HG03064 (cell line): ENCODE measurements around the gene SIDT2.
A peak's percentile ranks its signal among the peaks of the same experiment; 100 is the strongest.
"Not testable (repeated sequence)": the region's sequence is repeated elsewhere in the genome, so short reads cannot be mapped to it uniquely, and the experiment has no call there.

Experiments
- ATAC-seq: cut with Tn5 transposase; IDR thresholded peaks from one replicate; pipeline ENCODE4 v1.9.1; 2021; ENCODE audit warnings: low read depth; ENCODE audit not compliant: unreplicated experiment

The SIDT2 gene

DNA sequence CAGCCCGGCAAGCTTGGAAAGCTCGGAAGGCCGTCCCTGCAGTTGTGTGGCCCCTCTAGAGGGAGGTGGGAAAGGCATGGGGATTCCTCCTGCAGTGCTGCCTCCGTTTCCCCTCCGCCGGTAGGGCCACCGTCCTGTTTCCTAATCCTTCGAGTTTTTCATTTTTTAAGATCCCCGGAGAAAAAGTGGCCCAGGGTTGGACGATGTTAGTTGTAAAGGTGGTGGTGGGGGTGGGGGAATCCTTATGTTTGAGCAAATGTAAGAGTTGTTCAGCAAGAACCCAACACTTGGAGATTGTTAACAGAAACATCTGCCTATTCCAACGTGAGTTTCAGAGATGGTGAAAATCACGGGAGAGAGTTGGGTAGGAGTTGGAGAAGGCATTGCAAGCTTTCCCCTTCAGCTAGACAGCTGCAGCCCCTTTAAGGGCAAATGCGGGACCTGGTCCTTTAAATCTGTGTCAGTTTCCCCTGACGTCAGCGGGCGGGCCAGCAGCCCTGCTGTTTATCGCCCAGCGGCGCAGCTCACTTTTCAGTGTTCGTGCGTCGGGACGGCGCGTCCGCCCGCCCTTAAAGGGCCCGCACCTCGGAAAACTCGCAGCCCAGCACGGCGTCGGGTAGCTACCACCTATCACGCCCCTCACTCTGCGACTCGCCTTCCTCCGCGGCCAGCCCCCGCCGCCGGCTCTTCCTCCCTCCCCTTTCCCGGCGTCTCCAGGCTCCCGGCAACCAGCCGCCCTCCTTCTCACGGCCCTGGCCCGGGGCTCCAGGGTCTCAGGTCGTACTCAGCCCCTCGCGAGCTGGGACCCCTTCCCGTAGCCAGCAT lies at the start of gene SIDT2:
Gene SIDT2 (plus strand): TSS at position 534 of the 825 bp plus-strand sequence. CDS start 521 bp downstream, outside the sequence.
- ATAC-seq = peak; percentile 83

DNA sequence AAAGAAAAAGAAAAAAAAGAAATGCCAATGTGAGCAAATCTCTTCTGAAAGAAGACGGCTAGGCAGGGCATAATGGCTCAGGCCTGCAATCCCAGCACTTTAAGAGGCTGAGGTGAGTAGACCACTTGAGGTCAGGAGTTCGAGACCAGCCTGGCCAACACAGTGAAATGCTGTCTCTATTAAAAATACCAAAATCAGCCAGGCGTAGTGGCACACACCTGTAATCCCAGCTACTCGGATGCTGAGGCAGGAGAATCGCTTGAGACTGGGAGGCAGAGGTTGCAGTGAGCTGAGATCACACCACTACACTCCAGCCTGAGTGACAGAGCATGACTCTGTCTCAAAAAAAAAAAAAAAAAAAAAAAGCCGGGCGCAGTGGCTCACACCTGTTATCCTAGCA lies 48.1 kb upstream of the SIDT2 start:
- ATAC-seq = not testable (repeated sequence)

DNA sequence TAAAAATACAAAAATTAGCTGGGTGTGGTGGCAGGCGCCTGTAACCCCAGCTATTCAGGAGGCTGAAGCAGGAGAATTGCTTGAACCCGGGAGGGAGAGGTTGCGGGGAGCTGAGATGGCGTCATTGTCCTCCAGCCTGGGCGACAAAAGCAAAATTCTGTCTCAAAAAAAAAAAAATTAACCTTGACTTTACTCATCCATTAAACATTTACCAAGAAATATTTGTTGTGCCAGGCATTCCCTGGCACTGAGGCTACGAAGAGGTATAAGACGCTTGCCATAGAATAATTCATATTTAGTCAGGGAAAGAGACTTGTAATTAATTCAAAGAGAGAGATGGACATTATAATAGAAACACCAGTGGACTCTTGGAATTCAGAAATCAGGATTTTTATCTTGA lies 47.7 kb upstream of the SIDT2 start:
- ATAC-seq = no peak

DNA sequence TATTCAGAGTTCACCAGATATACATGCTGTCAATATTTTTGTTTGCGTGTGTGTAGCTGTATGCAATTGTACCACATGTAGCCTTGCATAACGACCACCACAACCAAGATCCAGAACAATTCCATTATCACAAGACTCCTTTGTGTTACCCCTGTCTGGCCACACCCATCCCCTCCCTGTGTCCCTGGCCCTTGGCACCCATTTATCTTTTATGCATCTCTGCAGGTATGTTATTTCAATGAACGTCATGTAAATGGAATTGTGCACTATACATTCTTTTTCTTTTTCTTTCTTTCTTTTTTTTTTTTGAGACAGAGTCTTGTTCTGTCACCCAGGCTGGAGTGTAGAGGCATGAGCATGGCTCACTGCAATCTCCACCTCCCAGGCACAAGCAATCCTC lies 44.1 kb upstream of the SIDT2 start:
- no peak for ATAC-seq

DNA sequence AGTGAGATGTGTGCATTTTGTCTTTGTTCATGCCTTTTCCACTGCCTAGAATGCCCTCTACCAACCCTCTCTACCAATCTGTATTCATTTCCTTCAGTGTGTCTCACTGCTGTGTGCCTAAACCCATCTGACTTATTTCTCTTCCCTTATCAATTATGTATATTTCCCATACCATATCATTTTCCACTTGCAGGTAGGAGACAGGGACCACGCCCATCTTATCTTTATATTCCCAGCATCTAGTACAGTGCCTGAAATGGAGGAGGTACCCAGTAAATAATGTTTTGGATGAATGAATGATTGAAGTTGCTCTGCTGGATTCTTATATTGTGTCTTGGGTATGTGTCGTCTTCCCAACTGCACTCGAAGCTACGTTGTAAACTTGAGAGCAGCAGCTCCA lies 43.6 kb upstream of the SIDT2 start:
- not testable (repeated sequence) for ATAC-seq

DNA sequence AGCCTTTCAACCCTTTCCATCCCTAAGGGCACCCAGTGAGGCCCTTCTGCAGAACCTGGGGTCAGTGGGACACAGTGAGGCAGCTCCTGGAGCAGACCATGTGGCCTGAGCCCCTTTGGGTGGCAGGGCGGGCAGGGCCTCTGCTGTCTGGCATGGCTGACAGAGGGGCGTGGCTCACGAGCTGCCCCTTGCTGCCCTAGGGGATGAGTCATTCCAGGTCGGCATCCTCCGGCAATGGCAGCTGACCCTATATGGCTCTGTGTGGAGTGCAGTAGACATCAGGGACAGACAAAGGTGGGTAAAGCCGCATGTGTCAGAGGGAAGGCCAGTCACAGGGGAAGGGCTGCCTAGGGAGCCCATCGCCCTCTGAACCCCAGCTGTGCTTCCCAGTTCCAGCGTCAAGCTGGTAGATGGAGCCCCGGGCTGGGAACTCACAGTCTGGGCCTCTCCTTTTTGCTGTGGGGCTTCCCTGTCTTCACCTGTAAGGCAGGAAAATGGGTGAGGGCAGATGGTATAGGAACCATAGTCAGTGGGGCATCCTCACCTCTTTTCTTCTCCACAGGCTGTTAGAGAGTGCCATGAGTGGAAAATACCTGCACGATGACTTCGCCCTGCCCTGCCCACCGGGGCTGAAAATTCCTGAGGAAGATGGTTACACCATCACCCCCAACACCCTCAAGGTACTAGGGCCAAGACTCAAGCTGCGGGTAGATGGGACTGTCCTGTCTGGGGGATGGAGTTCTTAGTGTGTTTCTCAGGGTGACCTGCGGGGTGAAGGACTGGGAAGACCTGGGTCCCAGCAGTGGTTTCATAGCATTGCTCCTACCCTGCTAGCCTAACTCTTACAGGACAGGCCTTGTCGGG lies 41.1 kb upstream of the SIDT2 start:
- ATAC-seq = not testable (repeated sequence)

DNA sequence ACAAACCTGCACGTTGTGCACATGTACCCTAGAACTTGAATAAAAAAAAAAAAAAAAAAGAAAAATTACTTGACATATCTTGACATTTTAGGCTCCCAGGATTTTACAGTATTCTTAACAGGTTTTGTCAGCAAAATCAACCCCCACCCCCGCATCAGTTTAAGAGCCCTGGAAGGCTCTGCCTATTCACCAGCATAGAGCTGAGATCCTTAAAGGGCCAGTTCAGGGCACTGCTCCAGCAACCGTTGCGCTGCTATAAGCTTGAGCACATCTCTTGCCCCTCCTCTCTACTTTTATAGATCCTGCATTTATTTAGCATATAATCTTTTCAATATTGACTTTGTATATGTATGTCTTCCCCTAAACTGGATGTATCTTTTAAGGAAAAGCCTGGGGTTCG lies 35.2 kb upstream of the SIDT2 start:
- no peak for ATAC-seq

DNA sequence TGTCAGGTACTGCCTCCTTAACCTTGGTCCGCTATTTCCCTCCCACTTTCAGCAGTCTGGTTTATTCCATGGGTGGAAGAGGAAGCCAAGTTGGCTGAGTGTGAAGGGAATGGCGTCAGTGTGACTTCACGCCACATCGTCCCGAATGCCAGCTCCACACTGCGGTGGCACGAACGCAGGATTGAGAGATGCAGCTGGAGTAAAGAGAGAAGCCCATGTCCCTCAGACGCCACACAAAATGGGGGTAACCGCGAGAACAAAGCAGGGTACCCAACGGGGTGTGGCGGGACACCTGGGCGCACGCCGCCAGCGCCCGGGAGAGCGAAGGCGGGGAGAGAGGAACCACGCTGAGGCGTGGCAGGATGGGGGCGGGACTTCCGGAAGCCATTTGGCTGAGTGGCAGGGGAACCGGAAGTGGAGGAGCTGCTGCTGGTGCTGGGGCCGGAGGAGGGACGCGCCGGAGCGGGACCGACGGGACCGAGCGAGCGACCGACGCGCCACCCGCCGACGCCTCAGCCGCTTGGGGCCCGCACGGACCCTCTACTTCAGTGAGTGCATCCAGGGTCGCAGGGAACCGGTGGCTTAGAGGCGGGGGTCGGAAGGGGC lies 34.6 kb upstream of the SIDT2 start, which contains the start of gene PAFAH1B2:
Gene PAFAH1B2 (plus strand): TSS at position 417 of the 606 bp plus-strand sequence. CDS start 8,161 bp downstream, outside the sequence.
- peak; percentile 96 for ATAC-seq

DNA sequence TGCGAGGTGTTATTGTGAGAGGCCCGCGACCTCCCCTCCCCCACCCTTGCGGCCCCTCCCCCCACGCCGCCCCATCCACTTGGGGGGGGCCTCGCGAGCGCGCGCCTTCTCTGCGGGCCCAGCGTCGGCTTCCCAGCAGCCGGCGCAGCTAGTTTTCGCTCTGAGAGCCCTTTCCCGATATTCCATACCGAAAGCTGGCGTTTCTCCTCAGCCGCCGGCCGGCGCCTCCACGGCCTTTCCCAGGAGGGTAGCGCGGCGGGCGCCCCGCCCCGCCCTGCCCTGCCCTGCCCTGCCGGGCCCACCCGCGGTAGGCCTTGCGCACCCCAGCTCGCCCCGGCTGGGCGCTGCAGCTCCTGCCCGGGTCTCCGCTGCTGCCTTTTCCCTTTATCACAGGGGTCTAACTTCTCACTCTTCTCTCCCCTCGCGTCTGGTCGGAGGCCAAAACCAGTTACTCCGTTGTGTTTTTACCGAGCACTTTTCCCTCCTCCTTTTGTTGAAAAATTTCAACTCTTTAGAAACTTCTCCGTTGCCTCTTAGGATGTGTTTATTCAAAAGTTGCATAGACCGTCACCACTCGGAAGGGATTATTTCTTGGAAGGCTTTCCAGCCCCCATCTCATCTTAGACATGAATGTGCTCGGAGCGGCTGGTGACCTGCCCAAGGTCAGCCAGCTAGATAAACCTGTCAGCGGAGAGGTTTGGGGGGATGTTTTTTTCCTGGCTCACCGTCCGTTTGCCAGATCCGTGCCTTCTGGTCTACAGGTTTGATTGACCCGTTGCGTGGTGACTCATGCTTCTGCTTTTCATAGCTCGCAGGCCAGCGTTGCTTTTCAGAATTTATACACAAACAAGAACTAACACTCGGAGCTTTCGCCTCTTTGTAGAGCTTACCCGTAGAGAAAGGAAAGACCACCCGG lies 33.8 kb upstream of the SIDT2 start:
- ATAC-seq = peak; percentile 51

DNA sequence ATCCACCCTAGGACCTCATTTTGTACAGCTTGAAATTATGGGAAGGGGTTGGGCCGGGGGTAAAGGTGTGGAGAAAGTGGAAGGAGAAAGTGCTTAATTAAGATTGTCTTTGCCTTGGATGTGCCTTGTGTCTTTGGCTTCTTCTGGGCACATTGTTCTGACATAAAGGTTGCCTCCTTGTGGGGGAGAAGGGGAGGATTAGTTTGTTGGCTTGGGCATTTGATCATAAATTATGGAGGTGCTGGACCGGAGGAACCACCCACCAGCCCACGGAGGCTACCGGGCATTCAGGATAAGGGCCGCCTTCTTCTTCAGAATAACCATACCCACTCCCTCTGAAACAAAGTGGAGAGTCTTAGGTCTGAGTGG lies 33.2 kb upstream of the SIDT2 start:
- no peak for ATAC-seq

DNA sequence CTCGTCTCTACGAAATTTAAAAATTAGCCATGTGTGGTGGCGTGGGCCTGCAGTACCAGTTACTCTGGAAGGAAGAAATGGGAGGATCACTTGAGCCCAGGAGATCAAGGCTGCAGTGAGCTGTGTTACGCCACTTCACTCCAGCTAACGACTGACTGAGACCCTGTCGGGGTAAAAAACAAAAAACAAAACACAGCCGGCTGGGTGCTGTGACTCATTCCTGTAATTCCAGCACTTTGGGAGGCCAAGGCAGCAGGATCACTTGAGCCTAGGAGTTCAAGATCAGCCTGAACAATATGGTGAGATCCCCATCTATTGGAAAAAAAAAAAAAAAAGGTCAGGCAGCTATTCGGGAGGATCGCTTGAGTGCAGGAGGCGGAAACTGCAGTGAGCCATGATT lies 32.0 kb upstream of the SIDT2 start:
- ATAC-seq = no peak

DNA sequence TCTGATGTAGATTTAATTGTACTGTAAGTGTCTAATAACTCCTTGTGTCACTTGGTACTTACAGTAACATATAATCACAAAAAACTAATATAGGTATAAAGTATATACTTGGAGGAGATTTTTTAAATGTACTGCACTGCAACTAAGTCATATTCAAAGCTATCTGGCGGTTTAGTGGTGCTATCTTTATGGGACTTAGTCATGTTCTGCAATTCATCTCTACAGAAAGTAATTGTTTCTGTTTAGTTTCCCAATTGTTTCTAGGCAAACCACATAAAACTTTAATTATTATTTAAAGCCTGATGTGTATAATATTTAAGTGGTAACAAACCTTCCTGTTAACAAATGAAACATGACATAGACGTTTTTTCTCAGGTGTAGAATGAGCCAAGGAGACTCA lies 26.5 kb upstream of the SIDT2 start:
- ATAC-seq = no peak

DNA sequence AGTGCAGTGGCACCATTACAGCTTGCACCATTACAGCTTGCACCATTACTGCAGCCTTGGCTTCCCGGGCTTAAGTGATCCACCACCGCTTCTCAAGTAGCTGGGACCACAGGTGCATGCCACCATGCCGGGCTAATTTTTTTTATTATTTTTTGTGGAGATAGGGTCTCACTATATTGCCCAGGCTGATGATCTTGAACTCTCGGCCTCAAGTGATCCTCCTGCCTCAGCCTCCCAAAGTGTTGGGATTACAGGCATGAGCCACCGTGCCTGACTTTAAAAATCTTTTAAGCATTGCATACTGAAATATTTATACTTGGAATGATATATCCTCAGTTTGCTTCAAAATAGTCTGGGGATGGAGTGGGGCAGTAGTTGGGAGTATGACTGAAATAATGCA lies 24.1 kb upstream of the SIDT2 start:
- ATAC-seq = no peak

DNA sequence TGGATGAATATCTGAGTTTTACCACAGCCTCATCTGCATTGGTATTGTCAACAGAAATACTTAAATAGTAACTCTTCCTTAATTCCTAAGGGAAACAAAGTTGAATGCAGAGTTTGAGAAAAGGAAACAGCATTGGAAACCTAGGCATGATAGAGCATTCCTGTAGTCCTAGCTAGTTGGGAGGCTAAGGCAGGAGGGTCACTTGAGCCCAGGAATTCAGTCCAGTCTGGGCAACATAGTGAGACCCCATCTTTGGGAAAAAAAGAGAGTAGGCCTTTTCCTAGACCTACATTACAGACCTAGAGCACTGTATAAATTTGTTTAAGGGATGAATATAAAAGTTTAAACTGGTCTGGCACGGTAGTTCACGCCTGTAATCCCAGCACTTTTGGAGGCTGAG lies 21.0 kb upstream of the SIDT2 start:
- no peak for ATAC-seq

DNA sequence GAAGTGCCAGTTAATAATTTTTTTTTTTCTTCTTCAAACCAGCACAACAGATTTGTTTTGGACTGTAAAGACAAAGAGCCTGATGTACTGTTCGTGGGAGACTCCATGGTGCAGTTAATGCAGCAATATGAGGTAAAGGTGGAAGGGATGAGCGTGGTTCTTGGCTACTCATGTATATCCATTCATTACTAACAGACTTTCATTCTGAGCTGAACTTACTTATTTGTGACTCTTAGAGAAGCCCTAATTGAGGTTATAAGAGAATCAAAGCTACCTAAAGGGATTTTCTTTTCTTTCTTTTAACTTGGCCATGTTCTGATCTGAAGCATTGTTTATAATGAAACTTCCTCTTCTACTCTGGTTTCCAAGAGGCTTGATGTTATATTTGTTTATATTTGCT lies 18.7 kb upstream of the SIDT2 start:
- ATAC-seq = no peak

DNA sequence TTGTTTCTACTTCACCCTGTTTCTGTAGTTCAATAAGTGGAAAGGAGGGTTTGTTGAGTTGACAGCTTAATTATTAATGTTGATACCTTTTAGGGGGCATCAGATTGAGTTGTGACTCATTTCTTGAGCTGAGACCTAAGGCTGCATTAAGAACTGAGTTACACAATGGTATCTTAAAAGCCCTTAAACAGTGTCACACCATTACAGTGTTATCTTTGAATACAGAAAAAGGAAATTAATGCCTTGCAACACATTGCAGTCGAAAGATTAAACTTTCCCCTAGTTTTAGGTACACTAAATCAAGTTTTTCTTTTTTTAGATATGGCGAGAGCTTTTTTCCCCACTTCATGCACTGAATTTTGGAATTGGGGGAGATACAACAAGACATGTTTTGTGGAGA lies 17.7 kb upstream of the SIDT2 start:
- ATAC-seq = no peak

DNA sequence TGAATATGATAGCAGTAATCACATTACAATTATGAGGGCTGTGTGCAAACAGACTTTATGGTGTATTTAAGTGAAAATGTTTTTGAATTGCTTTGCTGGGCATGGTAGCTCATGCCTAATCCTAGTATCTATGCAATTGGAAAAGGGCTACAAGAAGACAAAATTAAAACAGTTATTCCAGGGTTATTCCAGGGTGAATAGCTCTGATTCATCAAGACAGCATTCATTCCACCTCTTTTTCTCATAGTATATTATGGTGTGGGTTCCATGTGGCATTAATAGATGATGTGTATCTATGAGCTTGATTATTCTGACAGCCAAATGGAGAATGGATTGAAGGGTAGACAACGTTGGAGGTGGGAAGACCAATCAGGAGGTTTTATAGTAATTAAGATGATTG lies 12.1 kb upstream of the SIDT2 start:
- no peak for ATAC-seq

DNA sequence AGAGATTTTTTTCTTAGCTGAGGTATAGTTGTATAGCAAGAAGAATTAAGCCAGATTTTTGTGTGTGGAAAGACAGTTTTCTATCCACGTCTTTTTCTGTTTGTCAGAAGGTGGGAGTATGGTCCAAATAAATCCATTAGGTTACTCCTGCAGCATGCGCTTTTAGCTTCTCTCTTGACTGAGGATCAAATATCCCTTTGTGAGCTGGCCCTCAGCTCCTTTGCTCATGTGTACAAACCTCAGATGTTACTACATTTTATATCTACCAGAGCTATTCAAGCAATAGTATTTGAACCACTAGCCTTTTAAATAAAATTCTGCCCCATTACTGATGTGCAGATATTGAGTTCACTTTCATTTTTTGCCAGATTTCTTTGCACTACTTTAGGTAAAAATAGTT lies 8.8 kb upstream of the SIDT2 start:
- ATAC-seq = no peak

DNA sequence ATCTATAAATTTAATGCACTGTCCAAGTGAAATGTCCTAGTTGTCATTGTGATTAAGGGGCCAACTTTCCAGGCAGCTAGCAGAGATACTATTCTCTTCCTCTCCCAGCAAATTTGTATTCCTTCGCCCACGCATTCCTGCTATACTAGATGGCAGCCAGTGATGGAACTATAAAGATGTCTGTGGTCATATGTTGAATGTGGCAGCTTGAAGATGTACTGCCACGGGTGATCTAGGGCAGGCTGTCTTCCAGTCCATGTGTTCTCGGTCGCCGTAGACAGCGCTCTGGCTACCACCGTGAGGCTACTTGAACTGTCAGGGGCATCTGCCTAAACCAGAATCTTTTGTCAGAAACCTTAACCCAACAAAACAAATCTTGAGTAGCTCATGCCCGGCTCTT lies 8.3 kb upstream of the SIDT2 start:
- no peak for ATAC-seq

DNA sequence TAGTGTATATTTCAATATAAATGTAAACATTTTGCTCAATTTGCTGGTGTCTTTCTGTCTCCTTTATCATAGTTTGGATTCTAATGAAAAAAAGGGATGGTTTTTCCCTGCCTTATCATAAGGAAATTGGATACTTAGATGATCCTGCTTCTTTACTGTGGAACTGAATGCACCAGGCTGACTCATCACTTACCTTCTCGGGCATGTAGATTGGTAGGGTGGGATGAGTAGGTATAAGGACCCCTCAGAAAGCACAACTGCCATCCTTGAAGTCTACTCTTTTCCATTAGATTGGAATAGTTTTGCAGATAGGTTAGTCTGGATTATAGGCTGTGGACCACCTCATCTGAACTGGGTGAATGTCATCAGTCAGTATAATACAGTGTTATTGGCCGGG lies 7.5 kb upstream of the SIDT2 start:
- ATAC-seq = no peak
